ENCODE data around the gene CHID1.

CHID1 gene

GRCh38 chr11:827146-827896 is 83.3 kb downstream of the CHID1 start:
- in situ Hi-C loops (cut with HindIII; ENCODE audit: low sequenced_read_pairs), result no loop called here

GRCh38 chr11:826836-827145 is 83.8 kb downstream of the CHID1 start:
- in situ Hi-C loops (cut with HindIII; ENCODE audit: low sequenced_read_pairs), result no loop called here

DNA sequence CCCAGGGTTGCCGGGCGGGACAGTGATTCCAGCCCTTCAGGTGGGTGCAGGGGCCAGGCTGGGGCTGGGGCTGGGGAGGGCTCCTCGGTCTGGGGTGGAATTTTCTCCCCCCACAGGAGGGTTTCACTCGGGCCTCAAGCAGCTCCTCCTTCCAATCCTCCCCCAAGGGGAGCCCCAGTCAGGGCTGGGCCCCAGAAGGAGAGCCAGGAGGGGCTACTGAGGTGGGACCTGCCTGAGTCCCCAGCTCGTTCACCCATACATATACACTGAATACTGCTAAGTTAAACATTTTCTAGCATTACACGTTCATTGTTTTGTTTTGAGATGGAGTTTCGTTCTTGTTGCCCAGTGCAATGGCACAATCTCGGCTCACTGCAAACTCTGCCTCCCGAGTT is 84.4 kb downstream of the CHID1 start:
- in situ Hi-C loops (cut with HindIII; ENCODE audit: low sequenced_read_pairs), result no loop called here

GRCh38 chr11:825366-826226 is 85.0 kb downstream of the CHID1 start:
- in situ Hi-C loops (cut with HindIII; ENCODE audit: low sequenced_read_pairs), result no loop called here

DNA sequence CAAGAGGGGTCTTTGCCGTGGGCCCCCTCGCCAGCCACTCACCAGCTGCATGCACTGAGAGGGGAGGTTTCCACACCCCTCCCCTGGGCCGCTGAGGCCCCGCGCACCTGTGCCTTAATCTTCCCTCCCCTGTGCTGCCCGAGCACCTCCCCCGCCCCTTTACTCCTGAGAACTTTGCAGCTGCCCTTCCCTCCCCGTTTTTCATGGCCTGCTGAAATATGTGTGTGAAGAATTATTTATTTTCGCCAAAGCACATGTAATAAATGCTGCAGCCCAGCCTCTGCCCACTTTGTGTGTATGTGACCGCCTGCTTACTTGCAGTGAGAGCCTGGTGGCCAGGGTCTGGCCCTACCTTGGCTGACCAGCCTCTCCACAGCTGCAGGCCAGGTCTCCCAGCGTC is 85.7 kb downstream of the CHID1 start:
- in situ Hi-C loops (cut with HindIII; ENCODE audit: low sequenced_read_pairs), result no loop called here

DNA sequence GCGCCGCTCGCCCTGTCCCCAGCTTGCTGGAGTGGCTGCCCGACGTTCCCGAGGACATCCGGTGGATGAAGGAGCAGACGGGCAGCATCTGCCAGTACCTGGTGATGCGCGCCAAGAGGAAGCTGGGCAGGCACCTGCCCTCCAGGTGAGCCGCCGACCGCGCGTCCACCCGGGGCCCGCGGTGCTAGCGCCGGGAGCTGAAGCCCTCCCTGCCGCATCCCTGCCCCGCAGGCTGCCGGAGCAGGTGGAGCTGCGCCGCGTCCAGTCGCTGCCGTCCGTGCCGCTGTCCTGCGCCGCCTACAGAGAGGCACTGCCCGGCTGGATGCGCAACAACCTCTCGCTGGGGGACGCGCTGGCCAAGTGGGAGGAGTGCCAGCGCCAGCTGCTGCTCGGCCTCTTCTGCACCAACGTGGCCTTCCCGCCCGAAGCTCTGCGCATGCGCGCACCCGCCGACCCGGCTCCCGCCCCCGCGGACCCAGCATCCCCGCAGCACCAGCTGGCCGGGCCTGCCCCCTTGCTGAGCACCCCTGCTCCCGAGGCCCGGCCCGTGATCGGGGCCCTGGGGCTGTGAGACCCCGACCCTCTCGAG is 86.2 kb downstream of the CHID1 start:
- in situ Hi-C loops (cut with HindIII; ENCODE audit: low sequenced_read_pairs), result no loop called here

DNA sequence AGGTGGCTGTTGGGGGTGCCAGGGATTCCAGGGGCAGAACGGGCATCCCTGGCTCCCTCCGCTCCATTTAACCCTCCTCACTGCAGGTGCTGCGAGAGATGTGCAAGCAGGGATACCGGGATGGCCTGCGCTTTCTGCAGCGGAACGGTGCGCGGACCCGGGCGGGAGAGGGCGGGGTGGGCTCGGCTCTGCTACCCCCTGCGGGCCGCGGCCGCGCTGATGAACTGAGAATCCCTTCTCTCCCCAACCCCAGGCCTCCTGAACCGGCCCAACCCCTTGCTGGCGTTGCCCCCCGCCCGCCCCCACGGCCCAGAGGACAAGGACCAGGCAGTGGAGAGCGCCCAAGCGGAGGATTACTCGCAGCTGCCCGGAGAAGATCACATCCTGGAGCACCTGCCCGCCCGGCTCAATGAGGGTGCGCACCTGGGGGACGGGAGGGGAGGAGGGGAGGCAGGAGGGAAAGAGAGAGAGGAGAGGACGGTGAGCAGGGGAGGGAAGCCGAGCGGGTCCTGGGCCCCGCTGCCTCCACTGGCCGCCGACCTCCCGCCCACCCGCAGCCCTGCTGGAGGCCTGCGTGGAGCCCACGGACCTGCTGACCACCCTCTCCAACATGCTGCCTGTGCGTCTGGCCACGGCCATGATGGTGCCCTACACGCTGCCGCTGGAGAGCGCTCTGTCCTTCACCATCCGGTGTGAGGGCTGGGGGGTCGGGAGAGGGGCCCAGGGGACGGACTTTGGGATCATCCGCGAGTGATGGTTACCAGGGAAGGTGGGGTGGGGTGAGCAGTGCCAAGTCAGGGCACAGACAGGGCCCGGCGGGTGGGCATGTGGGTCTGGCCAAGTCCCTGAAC is 86.9 kb downstream of the CHID1 start:
- in situ Hi-C loops (cut with HindIII; ENCODE audit: low sequenced_read_pairs), result no loop called here

DNA sequence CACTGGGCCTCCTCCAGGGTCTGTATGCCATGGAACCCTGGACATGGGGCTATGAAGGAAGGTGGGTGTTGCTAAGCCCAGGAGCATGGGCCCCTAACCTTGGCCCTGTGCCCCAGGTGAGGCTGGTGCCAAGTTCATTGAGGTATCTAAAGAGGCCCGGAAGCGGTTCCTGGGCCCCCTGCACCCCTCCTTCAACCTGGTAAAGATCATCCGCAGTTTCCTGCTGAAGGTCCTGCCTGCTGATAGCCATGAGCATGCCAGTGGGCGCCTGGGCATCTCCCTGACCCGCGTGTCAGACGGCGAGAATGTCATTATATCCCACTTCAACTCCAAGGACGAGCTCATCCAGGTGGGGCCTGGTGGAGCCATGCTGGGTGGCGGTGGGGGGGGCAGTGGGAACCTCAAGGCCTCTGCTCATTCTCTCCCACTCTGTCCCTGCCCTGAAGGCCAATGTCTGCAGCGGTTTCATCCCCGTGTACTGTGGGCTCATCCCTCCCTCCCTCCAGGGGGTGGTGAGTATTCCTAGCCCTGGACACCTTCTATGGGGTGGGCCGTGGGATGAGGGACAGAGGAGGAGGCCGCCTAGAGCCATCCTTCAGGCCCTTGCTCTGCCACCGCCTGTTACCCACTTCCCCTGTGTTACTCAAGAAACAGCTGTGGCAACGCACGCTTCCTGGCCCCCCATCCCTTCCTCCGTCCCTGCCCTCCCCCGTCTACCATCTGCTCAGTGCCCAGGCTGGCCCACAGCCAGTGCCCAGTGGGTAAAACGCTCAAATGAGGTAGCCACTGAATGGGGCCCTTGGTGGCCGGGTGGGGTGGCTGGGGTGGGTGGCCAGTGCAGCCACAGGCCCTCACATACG is 88.9 kb downstream of the CHID1 start:
- in situ Hi-C loops (cut with HindIII; ENCODE audit: low sequenced_read_pairs), result no loop called here

- in situ Hi-C loops (cut with HindIII; ENCODE audit: low sequenced_read_pairs), result no loop called here
Observed at GRCh38 chr11:820655-821511, 89.7 kb downstream of the CHID1 start.

GRCh38 chr11:819943-820649 is 90.5 kb downstream of the CHID1 start:
- in situ Hi-C loops (cut with HindIII; ENCODE audit: low sequenced_read_pairs), result loop anchor here (10.0 kb wide), 1 partner anchor 95 kb away; the partner anchor contains the start of gene CHID1

- in situ Hi-C loops (cut with HindIII; ENCODE audit: low sequenced_read_pairs), result loop anchor here (10.0 kb wide), 1 partner anchor 95 kb away; the partner anchor contains the start of gene CHID1
Observed at GRCh38 chr11:819129-819931, 91.3 kb downstream of the CHID1 start.

- in situ Hi-C loops (cut with HindIII; ENCODE audit: low sequenced_read_pairs), result loop anchor here (10.0 kb wide), 1 partner anchor 96 kb away; the partner anchor contains the start of gene CHID1
Observed at GRCh38 chr11:818396-819128, 92.0 kb downstream of the CHID1 start, which contains the start of gene PNPLA2. Gene PNPLA2 (plus strand): TSS chr11:818914. CDS start chr11:819719, 805 bp downstream.

Measured in endothelial cell of hepatic sinusoid (primary cell).